ENCODE data around the gene AFF3.

Gene AFF3

GRCh38 chr2:99648906-99649789 is 493.2 kb downstream of the AFF3 start:
- DNase-seq = no peak

GRCh38 chr2:99648178-99648844 is 494.1 kb downstream of the AFF3 start:
- no peak for DNase-seq

DNA sequence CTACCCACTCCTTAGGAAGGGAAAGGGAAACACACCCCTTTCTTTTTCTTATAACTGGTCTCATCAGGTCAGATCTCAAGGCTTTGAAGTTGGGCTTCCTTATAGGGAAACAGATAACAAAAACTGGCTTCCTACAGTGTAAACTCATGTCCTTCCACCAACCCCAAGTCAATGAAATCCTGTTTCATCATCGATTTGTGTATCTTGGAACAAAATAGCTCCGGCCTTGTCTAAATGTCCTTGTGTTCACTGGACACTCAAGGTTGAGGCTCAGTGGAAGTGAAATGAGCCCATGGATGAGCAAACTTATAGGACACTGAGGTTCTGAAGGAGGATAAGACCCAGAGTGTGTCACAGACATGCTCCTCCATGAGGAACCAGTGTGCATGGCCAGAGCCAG is 496.4 kb downstream of the AFF3 start:
- no peak for DNase-seq

DNA sequence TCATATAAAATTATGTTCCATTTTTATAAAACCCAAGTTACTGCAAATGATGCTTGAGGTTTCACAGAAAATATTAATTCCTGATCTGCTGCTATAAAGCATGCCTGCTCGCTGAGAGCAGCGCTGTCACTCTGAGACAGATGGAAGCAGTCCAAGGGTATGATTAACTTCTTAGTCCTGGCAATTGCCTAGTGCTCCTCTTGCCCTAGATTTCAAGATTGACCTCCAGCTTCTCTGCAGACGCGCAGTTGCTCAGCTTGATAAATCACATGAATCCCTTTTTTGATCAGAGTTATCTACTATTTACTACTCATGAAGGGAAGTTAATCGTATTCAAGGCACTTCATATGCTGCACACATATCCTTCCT is 498.0 kb downstream of the AFF3 start:
- no peak for DNase-seq

DNA sequence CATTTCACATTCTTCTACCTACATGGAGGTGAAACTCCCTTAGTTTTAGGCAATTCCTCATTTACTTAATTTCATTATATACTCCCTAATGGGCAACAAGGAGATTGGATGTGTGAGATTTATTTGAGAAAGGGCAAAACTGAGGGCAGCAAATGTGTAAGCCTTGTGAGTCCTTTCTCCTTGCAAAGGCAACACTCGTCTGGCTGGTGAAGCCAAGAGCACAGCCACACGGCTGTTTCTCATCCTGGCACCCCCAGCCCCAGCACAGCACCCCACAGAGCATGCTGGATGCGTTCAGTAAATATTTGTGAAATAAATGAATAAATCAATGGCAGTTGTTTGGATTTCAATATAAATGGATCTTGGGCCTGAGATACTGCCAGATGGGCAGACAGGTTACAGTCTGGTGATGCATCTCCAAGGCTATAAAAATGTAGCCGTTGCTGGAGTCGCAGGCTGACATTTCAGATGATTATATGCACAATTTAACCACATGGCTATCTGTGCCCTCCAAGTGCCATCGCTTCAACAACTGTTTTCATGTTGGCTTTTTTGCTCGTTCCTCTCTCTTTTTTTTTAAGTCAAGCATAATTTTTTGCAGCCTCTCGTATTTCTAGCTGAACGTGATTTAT is 498.5 kb downstream of the AFF3 start:
- DNase-seq = no peak

DNA sequence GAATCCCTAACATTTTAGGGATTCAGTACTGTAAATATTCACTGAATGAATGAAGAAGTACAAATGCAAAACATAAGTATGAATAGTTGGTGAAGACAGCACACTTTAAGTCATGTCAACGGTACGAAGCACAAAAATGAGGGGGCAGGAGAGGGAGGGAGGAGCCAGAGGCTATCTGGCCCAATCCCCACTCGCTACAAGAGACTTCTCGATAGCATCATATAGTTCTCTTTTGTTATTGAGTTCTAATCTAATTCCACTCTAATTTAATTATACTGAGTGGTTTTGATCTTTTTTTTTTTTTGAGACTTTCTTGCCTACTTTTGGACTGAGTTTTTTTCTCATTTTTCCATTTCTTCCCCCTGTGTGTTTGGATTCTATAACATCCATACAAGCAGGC is 500.4 kb downstream of the AFF3 start:
- no peak for DNase-seq

DNA sequence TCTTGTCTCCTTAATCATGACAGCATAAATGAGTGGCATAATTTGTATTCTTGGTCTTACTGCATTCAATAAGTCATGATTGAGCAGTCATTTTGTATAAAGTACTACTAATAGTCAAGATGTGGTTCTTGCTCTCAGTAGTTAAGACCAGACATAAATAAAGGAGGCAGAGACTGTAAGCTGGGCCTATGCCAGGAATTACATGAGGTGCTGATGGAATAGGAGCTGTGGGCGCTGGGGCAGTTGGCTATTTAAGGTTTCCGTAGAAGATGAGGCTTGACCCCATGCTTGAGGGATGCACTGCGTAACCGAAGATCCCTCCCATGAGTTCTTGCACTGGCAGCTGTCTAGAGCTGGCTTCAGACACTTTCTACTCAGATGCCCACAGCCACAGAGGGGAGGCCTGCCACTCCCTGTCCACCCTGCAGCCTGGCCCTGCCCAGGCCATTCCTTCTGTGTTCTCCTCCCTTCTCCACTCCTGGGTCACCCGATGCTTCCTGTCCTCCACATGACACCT is 501.7 kb downstream of the AFF3 start:
- DNase-seq = no peak

DNA sequence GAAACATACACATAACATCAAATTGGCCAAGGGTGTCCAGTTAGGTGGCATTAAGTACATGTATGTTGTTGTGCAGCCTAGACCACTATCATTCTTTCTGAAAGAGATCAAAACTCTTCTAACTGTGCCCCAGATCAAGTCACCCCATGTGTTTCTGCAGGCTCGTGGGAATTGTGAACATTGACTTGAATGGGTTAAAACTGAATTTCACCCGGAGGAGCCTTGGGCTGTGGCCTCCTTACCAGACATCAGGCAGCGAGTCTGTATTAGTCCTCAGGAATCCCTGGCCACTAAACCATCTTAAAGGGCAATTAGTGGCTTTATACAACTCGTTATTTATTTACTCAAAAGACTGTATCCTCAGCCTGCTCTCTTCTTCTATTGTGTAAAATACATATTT is 503.6 kb downstream of the AFF3 start:
- no peak for DNase-seq

- DNase-seq = no peak
These were observed 505.2 kb downstream of the AFF3 start for GRCh38 chr2:99637159-99637697.

DNA sequence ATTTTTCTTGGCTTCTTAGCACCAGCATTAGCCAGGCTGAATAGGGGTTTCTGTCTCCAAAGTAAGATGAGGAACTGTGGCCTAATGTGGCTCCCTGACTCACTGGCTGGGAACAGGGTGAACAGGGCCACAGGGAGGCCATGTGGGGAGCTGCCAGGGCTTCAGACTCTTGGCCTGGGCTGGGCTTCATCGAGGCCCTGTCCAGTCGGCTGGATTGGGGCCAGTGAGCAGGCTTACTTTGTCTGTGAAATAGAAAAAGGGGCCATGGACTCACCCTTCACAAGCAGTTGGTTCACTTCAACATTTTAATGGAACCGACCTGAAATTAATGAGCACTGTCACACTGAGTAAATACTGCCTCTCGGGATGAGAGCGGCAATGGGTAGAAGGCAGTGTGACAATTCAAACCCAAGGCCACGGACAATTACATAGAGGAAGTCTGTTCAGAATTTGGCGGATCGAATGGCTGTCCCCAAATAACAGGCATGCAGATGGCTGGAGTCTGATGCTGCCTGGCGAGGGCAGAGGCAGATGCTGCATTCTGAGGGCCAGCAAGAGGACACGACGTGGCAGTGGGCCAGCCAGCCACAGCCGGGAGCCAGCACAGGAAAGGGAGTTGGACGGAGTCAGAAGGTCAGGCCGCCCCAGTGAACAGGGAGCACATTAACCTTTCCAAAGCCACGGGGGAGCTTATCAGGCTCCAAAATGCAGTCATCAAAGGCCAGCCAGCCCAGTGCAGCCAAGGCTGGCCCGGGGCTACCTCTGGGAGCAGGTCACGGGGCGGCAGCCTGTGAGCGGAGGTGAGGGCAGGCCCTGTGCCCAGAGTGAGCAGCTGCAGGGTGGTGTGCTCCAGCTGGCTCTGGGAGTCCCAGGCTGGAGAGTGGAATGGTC is 506.0 kb downstream of the AFF3 start:
- DNase-seq = no peak

DNA sequence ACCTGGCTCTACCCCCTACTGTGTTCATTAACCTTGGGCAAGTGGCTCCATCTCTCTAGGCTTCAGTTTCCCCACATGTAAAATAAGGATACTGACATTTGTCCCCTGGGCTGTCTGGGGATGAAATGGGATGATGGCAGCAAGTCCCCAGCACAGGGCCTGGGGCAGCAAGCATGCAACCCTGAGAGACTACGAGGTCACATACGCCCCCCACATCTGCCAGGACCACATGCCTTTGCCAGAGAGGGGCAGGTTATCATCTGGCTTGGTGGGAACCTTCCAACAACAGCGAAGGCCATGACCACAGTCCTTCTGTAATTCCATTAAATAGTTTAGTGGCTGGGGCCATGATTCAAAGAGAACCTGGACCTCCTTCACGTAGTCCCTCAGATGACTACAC is 506.7 kb downstream of the AFF3 start:
- DNase-seq = no peak

GRCh38 chr2:99634234-99634633 is 508.2 kb downstream of the AFF3 start:
- no peak for DNase-seq

DNA sequence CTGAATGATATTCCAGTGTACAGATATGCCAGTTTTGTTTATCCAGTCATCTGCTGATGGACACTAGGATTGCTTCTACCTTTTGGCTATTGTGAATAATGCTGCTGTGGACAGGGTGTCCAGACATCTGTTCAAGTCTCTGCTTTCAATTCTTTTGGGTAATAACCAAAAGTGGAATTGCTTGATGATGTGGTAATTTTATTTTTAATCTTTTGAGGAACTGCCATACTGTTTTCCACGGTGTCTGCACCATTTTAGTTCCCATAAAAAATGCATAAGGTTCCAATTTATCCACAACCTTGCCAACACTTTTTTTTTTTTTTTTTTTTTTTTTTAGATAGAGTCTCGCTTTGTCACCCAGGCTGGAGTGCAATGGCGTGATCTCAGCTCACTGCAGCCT is 510.7 kb downstream of the AFF3 start:
- no peak for DNase-seq

- DNase-seq = no peak
These were observed 513.1 kb downstream of the AFF3 start for GRCh38 chr2:99629320-99629719.

- DNase-seq = no peak
These were observed 516.2 kb downstream of the AFF3 start for GRCh38 chr2:99626158-99626557.

DNA sequence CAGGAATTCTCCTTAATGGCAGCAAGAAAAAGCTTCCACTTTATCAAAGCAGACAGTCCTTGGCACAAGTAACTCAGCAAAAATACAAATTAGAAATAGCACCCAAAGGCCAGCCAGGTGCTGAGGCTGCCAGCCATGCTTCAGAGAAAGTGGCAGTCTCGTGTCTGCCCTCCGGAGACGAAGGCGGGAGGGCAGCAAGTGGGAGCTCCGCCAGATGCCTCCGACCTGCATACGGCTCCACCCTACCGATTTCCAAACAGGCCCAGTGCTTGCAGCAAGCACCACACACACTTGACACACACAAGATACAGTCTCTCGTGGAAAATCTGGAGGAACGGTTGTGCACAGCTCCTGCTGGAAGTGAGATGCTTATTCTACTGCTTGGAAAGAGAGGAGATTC is 517.7 kb downstream of the AFF3 start:
- no peak for DNase-seq

- DNase-seq = no peak
These were observed 518.8 kb downstream of the AFF3 start for GRCh38 chr2:99623613-99624012.

DNA sequence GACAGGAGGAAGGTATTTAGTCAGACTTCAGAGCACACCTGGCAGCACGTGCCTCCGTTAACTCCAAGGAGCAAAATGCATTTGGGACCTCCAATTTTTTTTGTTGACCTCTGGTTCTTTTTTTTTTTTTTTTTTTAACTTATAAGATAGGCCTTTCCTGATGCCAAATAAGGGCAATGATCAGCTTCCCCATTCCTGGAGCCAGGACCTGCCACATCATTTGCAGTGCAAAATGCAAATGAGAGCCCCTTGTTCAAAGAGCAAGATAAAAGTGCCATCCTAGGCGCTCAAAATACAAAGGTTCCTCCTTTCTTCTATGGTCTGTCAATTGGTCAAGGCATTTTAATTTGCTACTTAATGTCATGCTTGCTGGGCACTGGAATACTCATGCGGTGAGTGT is 519.4 kb downstream of the AFF3 start:
- no peak for DNase-seq

GRCh38 chr2:99622534-99622933 is 519.9 kb downstream of the AFF3 start:
- no peak for DNase-seq

DNA sequence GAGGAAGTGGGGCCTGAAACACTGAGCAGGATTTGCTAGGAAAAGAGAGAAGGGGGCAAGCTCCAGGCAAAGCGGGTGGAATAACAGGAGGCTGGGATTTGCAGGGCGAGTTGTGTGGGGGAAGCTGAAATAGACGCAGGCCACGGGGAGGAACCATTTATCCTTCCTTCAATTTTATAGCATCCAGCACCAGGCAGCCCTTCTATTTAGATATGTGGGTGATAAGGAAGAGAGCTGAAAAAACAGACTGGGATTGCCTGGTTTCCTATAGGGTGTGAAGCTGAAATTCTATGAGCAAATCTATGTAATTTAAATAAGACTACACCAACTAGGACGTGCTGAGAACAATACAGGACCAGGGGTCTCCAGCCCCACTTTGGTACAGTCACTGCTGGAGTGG is 520.6 kb downstream of the AFF3 start:
- DNase-seq = no peak

- no peak for DNase-seq
These were observed 521.3 kb downstream of the AFF3 start for GRCh38 chr2:99621106-99621505.

- DNase-seq = no peak
These were observed 523.2 kb downstream of the AFF3 start for GRCh38 chr2:99619151-99619550.
